ENCODE measurements around the gene KRT9.

GRCh38 chr17:41537614-41537954 lies 34.3 kb downstream of the KRT9 start:
- TF ChIP-seq, protein P1, sequence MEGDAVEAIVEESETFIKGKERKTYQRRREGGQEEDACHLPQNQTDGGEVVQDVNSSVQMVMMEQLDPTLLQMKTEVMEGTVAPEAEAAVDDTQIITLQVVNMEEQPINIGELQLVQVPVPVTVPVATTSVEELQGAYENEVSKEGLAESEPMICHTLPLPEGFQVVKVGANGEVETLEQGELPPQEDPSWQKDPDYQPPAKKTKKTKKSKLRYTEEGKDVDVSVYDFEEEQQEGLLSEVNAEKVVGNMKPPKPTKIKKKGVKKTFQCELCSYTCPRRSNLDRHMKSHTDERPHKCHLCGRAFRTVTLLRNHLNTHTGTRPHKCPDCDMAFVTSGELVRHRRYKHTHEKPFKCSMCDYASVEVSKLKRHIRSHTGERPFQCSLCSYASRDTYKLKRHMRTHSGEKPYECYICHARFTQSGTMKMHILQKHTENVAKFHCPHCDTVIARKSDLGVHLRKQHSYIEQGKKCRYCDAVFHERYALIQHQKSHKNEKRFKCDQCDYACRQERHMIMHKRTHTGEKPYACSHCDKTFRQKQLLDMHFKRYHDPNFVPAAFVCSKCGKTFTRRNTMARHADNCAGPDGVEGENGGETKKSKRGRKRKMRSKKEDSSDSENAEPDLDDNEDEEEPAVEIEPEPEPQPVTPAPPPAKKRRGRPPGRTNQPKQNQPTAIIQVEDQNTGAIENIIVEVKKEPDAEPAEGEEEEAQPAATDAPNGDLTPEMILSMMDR (IDR thresholded peaks at IDR 0.05) = no peak
- no peak for TF ChIP-seq POLR2A (IDR thresholded peaks at IDR 0.05)
